Spleen (tissue), 7 donors: ENCODE data around the gene COL8A2.

Source experiments
- CTCF ChIP-seq, 11 experiments: fragments of 200-600 bp in 7 of 11; fragments of 450-650 bp in 4 of 11; sonication (generic) in 4 of 11; IDR thresholded peaks in 8 of 11; conservative IDR thresholded peaks in 3 of 11; 1 replicate in 7 of 11; 2 replicates in 4 of 11; pipeline versions ENCODE4 v1.4.0 to v1.8.0; 2016 to 2021; ENCODE audit warnings: antibody characterized with exemption in 11 of 11, inconsistent platforms in 4 of 11, mild to moderate bottlenecking in 1 of 11
- POLR2A ChIP-seq, 3 donors: fragments of 450-650 bp; IDR thresholded peaks; one replicate each; pipeline ENCODE4 v1.5.1; 2017; ENCODE audit warnings: antibody characterized with exemption in 3 of 3, mild to moderate bottlenecking in 1 of 3
- donor health status: DM: no; HTN: no; CAD: no; lungs with moderate emphysema.
- donor health status: DM: no; HTN: no; CAD: no.
- donor health status: DM: no; HTN: no; CAD: no.

DNA sequence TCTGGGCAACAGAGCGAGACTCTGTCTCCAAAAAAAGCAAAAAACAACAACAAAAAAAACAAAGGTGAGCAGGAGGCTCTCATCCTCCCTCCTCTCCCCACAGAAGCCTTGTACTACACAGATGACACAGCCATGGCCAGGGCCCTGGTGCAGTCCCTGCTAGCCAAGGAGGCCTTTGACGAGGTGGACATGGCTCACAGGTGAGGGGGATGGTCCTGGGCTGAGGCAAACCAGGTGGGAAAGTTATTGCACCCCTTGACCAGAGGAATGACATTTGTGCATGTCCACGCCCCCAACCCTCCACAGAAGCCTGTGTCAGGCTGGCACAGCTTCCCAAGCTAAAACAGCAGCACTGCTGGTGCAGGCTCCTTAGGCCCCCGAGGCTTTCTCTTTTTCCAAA lies 33.9 kb downstream of the COL8A2 start:
- TF ChIP-seq CTCF (IDR thresholded peaks at IDR 0.05 in 8 of 11, conservative IDR thresholded peaks at IDR 0.05 in 3 of 11): no peak
- no peak for TF ChIP-seq POLR2A (IDR thresholded peaks at IDR 0.05)
